ENCODE results near the gene ZSCAN1.

Gene ZSCAN1

DNA sequence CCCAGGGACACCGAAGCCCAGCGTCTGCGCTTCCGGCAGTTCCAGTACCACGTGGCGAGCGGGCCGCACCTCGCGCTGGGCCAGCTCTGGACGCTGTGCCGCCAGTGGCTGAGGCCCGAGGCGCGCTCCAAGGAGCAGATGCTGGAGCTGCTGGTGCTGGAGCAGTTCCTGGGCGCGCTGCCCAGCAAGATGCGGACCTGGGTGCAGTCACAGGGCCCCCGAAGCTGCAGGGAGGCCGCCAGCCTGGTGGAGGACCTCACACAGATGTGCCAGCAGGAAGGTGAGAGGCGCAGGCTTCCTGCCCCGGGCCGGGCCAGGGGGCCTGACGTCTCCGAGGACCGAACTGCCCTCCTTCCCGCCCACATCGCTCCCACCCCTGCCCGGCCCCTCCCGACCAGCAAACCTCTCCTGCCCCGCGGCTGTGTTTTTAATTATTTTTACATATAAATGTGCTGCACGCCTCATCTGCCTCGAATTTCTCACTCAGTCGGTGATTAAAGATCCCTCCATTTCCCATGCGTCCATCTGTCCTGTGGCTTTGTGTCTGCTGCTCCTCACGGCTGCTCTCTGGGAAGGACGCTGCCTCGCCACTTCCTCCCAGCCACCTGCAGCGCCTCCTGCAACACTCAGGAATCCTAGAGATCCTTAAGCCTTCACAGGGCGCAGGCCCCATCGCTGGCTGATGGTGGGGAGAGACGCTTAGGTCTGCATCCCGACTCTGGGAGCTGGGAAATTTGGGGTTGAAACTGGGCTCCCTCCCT lies 4.3 kb downstream of the ZSCAN1 start:
- H3K4me1 ChIP-seq: peaks cover 19% of the 10 kb centered on the region
- H3K4me2 ChIP-seq: peak overlapping the region; percentile 9; the same call in 1 of the 2 replicates
- H3K36me3 ChIP-seq: no peaks in the 10 kb centered on the region
- no peaks in the 10 kb centered on the region for H3K27me3 ChIP-seq
- H3K9me3 ChIP-seq: peaks cover 34% of the 10 kb centered on the region
- TF ChIP-seq Cebpa-rat (IDR thresholded peaks at IDR 0.05): no peak
- H3K27ac ChIP-seq: peak overlapping the region; percentile 20; the same call in 1 of the 2 replicates
- no peak overlapping the region for H3K9ac ChIP-seq
- no peaks in the 10 kb centered on the region for H4K20me1 ChIP-seq
- H3K4me3 ChIP-seq: no peak overlapping the region

DNA sequence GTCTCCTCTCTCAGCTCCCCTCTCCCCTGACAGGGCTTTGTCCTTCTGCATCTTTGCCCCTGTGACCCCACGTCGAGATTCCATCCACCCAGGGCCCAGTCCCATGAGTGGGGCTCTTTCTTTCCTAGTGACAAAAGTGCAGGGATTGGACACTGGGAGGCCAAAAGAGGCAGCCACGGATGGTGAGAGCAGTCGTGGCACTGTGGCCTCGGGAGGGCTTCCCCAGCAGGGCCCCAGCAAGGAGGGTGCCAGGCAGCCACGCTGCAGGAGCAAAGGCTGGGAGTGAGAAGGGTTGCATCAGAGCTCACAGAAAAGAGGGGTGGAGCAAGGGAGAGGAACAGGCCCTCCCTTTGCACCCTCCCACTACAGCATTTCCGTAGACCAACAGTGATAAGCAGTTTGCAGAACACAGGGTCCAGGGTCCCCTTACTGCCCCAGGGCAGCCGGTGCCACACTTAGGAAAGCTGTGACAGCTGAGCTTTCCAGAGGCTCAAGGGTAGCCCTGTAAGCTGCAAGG lies 4.9 kb downstream of the ZSCAN1 start:
- peaks cover 40% of the 10 kb centered on the region for H3K9me3 ChIP-seq
- H3K9ac ChIP-seq: no peak overlapping the region
- peak overlapping the region; percentile 20; the same call in 1 of the 2 replicates for H3K27ac ChIP-seq
- H3K4me1 ChIP-seq: peaks cover 14% of the 10 kb centered on the region
- no peak for TF ChIP-seq Cebpa-rat (IDR thresholded peaks at IDR 0.05)
- no peaks in the 10 kb centered on the region for H4K20me1 ChIP-seq
- no peaks in the 10 kb centered on the region for H3K27me3 ChIP-seq
- H3K4me3 ChIP-seq: no peak overlapping the region
- 0 out of 2 replicates have a peak overlapping the region, but pooled peaks have one; percentile 9 for H3K4me2 ChIP-seq
- no peaks in the 10 kb centered on the region for H3K36me3 ChIP-seq

DNA sequence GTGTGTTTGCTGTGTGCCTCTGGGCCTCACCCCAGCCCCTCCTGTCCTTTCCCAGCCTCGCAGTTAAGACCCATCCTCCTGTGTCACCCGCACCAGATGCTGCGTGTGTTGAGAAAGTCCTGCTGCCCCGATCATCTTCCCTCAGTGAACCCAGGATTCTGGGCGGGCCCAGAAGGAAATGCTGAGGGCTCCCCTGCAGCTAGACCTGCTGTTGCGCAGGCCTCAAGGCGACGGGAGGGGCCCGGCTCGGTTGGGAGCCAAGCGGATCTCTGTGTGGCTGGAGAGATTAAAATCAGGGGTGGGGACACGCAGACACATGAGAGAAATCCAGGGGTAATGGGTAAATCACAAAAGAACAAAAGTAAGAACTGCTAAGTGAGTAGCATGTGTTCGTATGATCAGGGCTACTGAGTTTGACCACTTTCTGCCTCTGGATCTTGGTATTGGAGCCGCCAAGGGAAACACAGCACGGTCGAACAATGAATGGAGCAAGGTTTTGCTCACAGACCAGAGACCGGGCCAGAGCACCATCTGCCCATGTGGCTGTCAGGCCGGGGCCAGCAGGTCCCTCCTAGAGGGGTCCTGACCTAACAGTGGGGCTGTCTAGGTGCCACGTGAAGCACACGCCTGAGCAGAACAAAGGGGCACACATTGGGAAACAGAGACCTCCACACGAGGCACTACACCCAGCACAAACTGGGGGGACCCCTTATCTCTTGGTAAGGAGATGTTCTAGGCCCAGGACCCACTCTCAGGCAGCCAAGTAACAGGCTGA lies 7.1 kb downstream of the ZSCAN1 start:
- H3K9ac ChIP-seq: no peak overlapping the region
- H3K27ac ChIP-seq: no peak overlapping the region
- peaks cover 7% of the 10 kb centered on the region for H3K4me1 ChIP-seq
- no peak overlapping the region for H3K4me2 ChIP-seq
- no peaks in the 10 kb centered on the region for H3K27me3 ChIP-seq
- H3K36me3 ChIP-seq: no peaks in the 10 kb centered on the region
- peaks cover 62% of the 10 kb centered on the region for H3K9me3 ChIP-seq
- TF ChIP-seq Cebpa-rat (IDR thresholded peaks at IDR 0.05): no peak
- no peak overlapping the region for H3K4me3 ChIP-seq
- H4K20me1 ChIP-seq: no peaks in the 10 kb centered on the region

DNA sequence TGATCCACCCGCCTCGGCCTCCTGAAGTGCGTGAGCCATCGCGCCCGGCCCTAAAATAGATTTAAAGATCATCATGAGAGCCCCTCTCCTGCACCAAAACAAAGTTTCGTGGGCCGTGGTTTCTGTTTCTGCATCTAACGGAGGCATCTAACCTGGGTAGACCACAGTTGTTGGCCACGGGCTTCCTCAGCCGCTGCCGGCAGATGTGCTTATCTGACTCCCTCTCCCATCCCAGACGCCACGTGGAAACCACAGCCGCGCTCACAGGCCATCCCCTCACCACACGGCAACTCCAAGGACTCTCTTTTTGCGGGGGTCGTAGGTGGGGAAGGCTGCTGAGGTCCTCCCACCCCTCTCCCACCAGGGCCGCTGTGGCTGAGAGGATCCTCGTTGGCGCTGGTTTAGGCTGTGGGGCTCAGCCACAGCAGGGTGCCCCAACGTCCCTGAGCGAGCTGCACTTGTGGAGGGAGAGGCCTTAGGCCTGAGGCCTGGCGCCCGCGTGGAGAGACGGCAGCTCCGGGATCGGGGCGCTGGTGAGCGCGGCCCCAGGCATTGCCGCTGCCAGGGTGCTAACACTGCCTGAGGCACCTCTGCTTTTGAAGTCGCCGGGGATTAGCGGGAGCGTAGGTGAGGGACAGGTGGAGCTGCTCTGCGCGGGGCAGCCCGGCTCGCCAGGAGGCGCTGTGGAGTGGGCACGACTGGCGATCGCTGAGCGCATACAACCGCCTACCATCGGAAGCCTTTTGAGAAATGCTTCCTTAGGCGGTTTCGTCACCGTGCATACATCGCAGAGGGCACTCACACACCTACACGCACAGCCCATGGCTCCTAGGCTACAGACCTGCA lies 8.9 kb downstream of the ZSCAN1 start:
- H3K4me3 ChIP-seq: no peak overlapping the region; the same call in 1 of the 2 replicates
- no peaks in the 10 kb centered on the region for H3K27me3 ChIP-seq
- TF ChIP-seq Cebpa-rat (IDR thresholded peaks at IDR 0.05): no peak
- no peak overlapping the region for H3K9ac ChIP-seq
- H3K9me3 ChIP-seq: peaks cover 80% of the 10 kb centered on the region
- no peaks in the 10 kb centered on the region for H3K36me3 ChIP-seq
- no peaks in the 10 kb centered on the region for H4K20me1 ChIP-seq
- peaks cover 11% of the 10 kb centered on the region for H3K4me1 ChIP-seq
- H3K27ac ChIP-seq: no peak overlapping the region
- no peak overlapping the region for H3K4me2 ChIP-seq

DNA sequence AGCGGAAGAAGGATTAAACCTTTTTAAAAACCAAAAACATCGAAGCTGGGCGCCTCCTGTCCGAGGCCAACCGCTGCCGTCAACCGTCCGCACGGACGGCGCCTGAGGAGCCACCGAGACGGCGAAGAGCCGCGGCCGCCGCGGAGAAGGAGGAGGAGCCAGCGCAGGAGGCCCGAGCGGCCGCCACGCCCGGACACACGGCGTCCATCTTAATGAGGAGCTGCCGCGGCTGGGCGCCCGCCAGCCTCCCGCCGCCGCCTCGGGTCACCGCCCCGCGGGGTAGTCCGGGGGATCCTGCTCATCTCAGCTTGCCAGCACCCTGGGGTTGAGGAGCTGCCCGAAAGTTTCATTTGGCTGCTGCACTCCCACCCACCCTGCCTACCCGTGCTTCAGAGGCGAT lies 10.6 kb downstream of the ZSCAN1 start:
- no peak for TF ChIP-seq Cebpa-rat (IDR thresholded peaks at IDR 0.05)
- peaks cover 97% of the 10 kb centered on the region for H3K9me3 ChIP-seq
- no peak overlapping the region for H3K27ac ChIP-seq
- no peak overlapping the region for H3K9ac ChIP-seq
- no peak overlapping the region for H3K4me3 ChIP-seq
- peaks cover 6% of the 10 kb centered on the region for H3K4me1 ChIP-seq
- no peak overlapping the region for H3K4me2 ChIP-seq
- H3K27me3 ChIP-seq: no peaks in the 10 kb centered on the region
- H3K36me3 ChIP-seq: no peaks in the 10 kb centered on the region
- H4K20me1 ChIP-seq: no peaks in the 10 kb centered on the region

DNA sequence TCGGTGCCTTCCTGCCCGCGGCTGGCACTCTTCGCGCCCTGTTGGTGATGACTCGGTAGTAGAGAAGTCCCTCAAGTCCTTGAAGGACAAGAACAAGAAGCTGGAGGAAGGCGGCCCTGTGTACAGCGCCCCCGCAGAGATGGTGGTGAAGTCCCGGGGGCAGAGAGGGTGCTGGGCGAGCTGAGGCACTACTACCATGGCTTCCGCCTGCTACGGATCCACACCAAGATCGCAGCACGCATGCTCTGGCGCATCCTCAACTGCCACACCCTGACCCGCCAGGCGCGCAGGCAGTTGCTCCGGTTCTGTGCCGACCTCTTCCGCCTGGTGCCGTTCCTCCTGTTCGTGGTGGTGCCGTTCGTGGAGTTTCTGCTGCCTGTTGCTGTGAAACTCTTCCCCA lies 11.1 kb downstream of the ZSCAN1 start:
- H3K4me2 ChIP-seq: no peak overlapping the region
- H3K27me3 ChIP-seq: no peaks in the 10 kb centered on the region
- H3K9ac ChIP-seq: no peak overlapping the region
- no peak for TF ChIP-seq Cebpa-rat (IDR thresholded peaks at IDR 0.05)
- H3K4me3 ChIP-seq: no peak overlapping the region
- no peaks in the 10 kb centered on the region for H3K36me3 ChIP-seq
- peaks cover 6% of the 10 kb centered on the region for H3K4me1 ChIP-seq
- peaks cover 100% of the 10 kb centered on the region for H3K9me3 ChIP-seq
- H4K20me1 ChIP-seq: no peaks in the 10 kb centered on the region
- no peak overlapping the region for H3K27ac ChIP-seq

DNA sequence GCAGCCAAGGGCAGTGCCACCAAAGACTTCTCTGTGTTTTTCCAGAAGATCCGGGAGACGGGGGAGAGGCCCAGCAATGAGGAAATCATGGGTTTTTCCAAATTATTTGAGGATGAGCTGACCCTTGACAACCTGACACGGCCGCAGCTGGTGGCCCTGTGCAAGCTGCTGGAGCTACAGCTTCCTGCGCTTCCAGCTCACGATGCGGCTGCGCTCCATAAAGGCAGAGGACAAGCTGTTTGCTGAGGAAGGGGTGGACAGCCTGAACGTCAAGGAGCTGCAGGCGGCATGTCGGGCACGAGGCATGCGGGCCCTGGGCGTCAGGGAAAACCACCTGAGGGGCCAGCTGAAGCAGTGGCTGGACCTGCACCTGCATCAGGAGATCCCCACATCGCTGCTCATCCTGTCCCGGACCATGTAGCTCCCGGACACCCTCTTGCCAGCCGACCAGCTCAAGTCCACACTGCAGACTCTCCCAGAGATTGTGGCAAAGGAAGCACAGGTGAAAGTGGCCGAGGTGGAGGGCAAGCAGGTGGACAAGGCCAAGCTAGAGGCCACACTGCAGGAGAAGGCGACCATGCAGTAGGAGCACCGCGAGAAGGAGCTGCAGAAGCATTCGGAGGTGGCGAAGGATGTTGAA lies 11.7 kb downstream of the ZSCAN1 start:
- Histone ChIP-seq H3K9ac (no peak overlapping the region), H3K4me2 (no peak overlapping the region), H3K4me1 (peaks cover 6% of the 10 kb centered on the region), H4K20me1 (no peaks in the 10 kb centered on the region), H3K36me3 (no peaks in the 10 kb centered on the region), H3K27me3 (no peaks in the 10 kb centered on the region), H3K27ac (no peak overlapping the region), H3K4me3 (no peak overlapping the region), H3K9me3 (peaks cover 100% of the 10 kb centered on the region)
- no peak for TF ChIP-seq Cebpa-rat (IDR thresholded peaks at IDR 0.05)

DNA sequence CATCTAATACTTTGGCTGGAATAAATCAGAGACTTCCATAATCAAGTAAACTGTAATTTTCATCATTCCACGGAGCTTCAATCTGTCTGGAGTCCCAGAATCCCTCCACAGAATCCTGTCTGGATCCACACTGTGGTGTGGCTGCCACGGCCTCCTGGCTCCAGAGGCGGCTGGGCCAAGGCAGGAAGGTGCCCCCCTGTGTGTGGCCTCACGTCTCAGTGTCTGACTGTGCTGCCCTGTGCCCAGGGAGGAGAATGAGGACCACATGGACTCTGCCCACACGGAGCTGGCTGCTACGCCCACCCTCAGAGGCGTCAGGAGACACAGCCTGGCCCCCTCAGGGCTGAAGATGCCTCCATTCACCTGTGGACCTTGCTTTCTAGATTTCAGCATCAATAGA lies 13.0 kb downstream of the ZSCAN1 start:
- peaks cover 6% of the 10 kb centered on the region for H3K4me1 ChIP-seq
- no peak for TF ChIP-seq Cebpa-rat (IDR thresholded peaks at IDR 0.05)

DNA sequence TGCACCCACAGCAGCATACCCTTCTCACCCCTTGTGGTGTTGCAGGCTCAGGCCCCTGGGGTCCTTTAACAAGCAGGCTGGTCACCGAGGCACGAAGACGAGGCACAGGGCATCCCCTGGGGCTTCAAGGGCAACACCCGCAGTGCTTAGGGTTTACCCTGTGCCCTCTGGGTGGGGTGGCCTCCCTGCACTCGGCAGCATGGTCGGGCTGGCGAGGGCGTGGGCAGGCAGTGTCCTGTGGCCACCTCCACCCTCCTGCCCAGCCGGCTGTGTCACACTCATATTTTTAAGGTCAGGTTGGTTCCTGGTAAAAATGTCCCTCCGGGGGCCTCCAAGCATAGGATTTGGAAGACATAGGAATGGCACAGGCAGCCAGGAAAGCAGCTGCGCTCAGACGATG lies 13.8 kb downstream of the ZSCAN1 start:
- Histone ChIP-seq H3K9ac (no peak overlapping the region), H3K36me3 (no peaks in the 10 kb centered on the region), H3K27me3 (no peaks in the 10 kb centered on the region), H3K4me1 (peaks cover 6% of the 10 kb centered on the region), H3K4me3 (no peak overlapping the region), H3K4me2 (0 out of 2 replicates have a peak overlapping the region, but pooled peaks have one; percentile 17), H4K20me1 (no peaks in the 10 kb centered on the region), H3K27ac (no peak overlapping the region), H3K9me3 (peaks cover 100% of the 10 kb centered on the region)
- no peak for TF ChIP-seq Cebpa-rat (IDR thresholded peaks at IDR 0.05)

More for the DNA sequence above, 13.0 kb downstream of the ZSCAN1 start:
- H3K9me3 ChIP-seq: peaks cover 100% of the 10 kb centered on the region
- H3K36me3 ChIP-seq: no peaks in the 10 kb centered on the region
- no peak overlapping the region for H3K27ac ChIP-seq
- no peak overlapping the region for H3K4me3 ChIP-seq
- H3K27me3 ChIP-seq: no peaks in the 10 kb centered on the region
- no peaks in the 10 kb centered on the region for H4K20me1 ChIP-seq
- H3K9ac ChIP-seq: no peak overlapping the region
- H3K4me2 ChIP-seq: no peak overlapping the region

Measured in BLaER1 (cell line).